Heart left ventricle (tissue), 16 donors: ENCODE results near the gene FAM241B. TPM values are rescaled to one million over a fixed set of nuclear protein-coding genes. Genes with fewer than 3 reads are reported as not detected.

Experiments
- ATAC-seq, 4 donors: fragments of 200-7000 bp; cut with Tn5 transposase; one replicate each; pipeline ENCODE4 v1.9.1; 2020 to 2022; ENCODE audit warnings: moderate library complexity in 4 of 4, mild to moderate bottlenecking in 3 of 4, moderate number of reproducible peaks in 1 of 4
- DNase-seq, 5 donors: peaks; one replicate each; pipeline ENCODE4 v3.0.0-alpha.2; 2020
- H3K27ac ChIP-seq, 12 donors: fragments of 200-600 bp; sonication (generic) in 4 of 12; one replicate each; pipeline versions ENCODE4 v1.5.0 to v1.8.0; 2016 to 2022; ENCODE audit warnings: mild to moderate bottlenecking in 2 of 12
- H3K27me3 ChIP-seq, 9 donors: fragments of 200-600 bp; sonication (generic) in 2 of 9; one replicate each; pipeline versions ENCODE4 v1.5.1 to v1.8.0; 2016 to 2022; ENCODE audit warnings: mild to moderate bottlenecking in 3 of 9
- H3K36me3 ChIP-seq, 9 donors: fragments of 200-600 bp; sonication (generic) in 2 of 9; one replicate each; pipeline versions ENCODE4 v1.5.0 to v1.8.0; 2018 to 2022; ENCODE audit warnings: mild to moderate bottlenecking in 2 of 9
- H3K4me1 ChIP-seq, 12 donors: fragments of 200-600 bp; sonication (generic) in 4 of 12; one replicate each; pipeline versions ENCODE4 v1.5.0 to v1.8.0; 2016 to 2022; ENCODE audit warnings: mild to moderate bottlenecking in 3 of 12
- H3K4me3 ChIP-seq, 12 donors: fragments of 200-600 bp; sonication (generic) in 4 of 12; one replicate each; pipeline versions ENCODE4 v1.5.0 to v1.8.0; 2017 to 2022; ENCODE audit warnings: mild to moderate bottlenecking in 9 of 12, moderate library complexity in 4 of 12
- H3K9me3 ChIP-seq, 12 donors: fragments of 200-600 bp; sonication (generic) in 4 of 12; one replicate each; pipeline versions ENCODE4 v1.5.0 to v1.8.0; 2016 to 2022; ENCODE audit warnings: mild to moderate bottlenecking in 1 of 12
- CTCF ChIP-seq, 12 donors: fragments of 200-600 bp; sonication (generic) in 4 of 12; IDR thresholded peaks; one replicate each; pipeline versions ENCODE4 v1.5.0 to v1.8.0; 2018 to 2022; ENCODE audit warnings: antibody characterized with exemption in 12 of 12, mild to moderate bottlenecking in 5 of 12
- POLR2A ChIP-seq, 2 donors: fragments of 450-650 bp; IDR thresholded peaks; one replicate each; pipeline ENCODE4 v1.6.1; 2017; ENCODE audit warnings: antibody characterized with exemption in 2 of 2, mild to moderate bottlenecking in 2 of 2, moderate library complexity in 2 of 2
- WGBS, 4 donors: extraction: QIAGEN DNeasy Blood & Tissue Kit in 2 of 4; methylation state at CpG; one replicate each; pipeline versions ENCODE4 v1.1.5 to v1.1.7; 2013 to 2018; 5-methylcytosine and 5-hydroxymethylcytosine counted together
- intact Hi-C, 10 donors: fragments of 100-400 bp; cut with DNase I; formaldehyde crosslinking; loops; one replicate each; pipeline versions ENCODE4 v1.11.1 to v1.14.2; 2022
- polyA plus RNA-seq, 2 donors: library from polyadenylated mRNA; stranded (reverse); fragments of 200-250 nt; gene quantifications; one replicate each; pipeline ENCODE4 v1.2.3, GENCODE V29; 2013
- total RNA-seq, 9 donors: library from RNA; depleted of rRNA in 2 of 9; stranded (reverse); fragments of >200 nt in 2 of 9; fragmentation: NEBNext Ultra II Directional in 3 of 9; extraction: Animal tissue kit (Norgen Biotek cat#: 25700) in 3 of 9; gene quantifications; one replicate each; pipeline versions ENCODE4 v1.1.0 to v1.2.4, GENCODE V29; 2016 to 2023
- donor health status: ischemic (EF 13 %, LVEDD 7.1; RV severe dilation, severe dysfunction).
- donor health status: healthy with polysubstance abuse.
- donor health status: DM: no; HTN: yes; CAD: no.
- donor health status: DM: no; HTN: no; CAD: no.
- donor health status: ischemic (EF 25% LVEDD 6.9; RV normal size, moderate dysfunction).
- donor health status: ischemic (EF 25% LVEDD 5.7; RV mildly dilated, moderate dysfunction).
- donor health status: healthy.
- donor health status: DM: yes; HTN: yes; CAD: no.
- donor health status: ischemic (EF 35%, LVEDD 5.7; RV mildly dilated, moderate dysfunction).
- donor health status: nonischemic (EF 11% LVEDD 7.7; RV severe dilation, severe dysfunction).
- donor health status: DM: yes; HTN: yes; CAD: no.
- donor health status: PGD.
- donor health status: ischemic (EF 29% LVEDD 5.4; RV normal size, mild dysfunction).
- donor health status: nonischemic (EF 23%, LVEDD 6.1; RV moderate dilation, normal function).

Gene FAM241B
- total and polyA plus RNA-seq, 11 donors = 0.64 to 7.8 (median 4.5) TPM

- Histone ChIP-seq H3K27me3 (peaks cover 0 to 5% (median 0%) of the 10 kb centered on the region in 9 donors), H3K9me3 (no peaks in the 10 kb centered on the region), H3K4me1 (no peaks in the 10 kb centered on the region), H3K4me3 (no peak overlapping the region), H3K27ac (no peak overlapping the region), H3K36me3 (no peaks in the 10 kb centered on the region)
- DNase-seq (no peak), ATAC-seq (no peak)
- intact Hi-C loops = loop anchor here in 2 of 10 donors (5.0 to 10.0 kb wide), 2 partner anchors 143 to 146 kb away; no protein-coding TSS in a partner anchor
- WGBS, 4 donors = 73 to 81% (median 78%) methylated on average over 9 of the region's 9 CpGs
- TF ChIP-seq POLR2A (IDR thresholded peaks at IDR 0.05) = no peak
- TF ChIP-seq CTCF (IDR thresholded peaks at IDR 0.05) = no peak
Observed at GRCh38 chr10:69651362-69651761, 21.3 kb downstream of the FAM241B start.

- Histone ChIP-seq H3K36me3 (no peaks in the 10 kb centered on the region), H3K4me1 (peaks cover 0 to 8% (median 0%) of the 10 kb centered on the region in 12 donors), H3K9me3 (no peaks in the 10 kb centered on the region), H3K4me3 (no peak overlapping the region), H3K27ac (no peak overlapping the region), H3K27me3 (peaks cover 0 to 6% (median 0%) of the 10 kb centered on the region in 9 donors)
- intact Hi-C loops = loop anchor here in 2 of 10 donors (5.0 to 10.0 kb wide), 2 partner anchors 143 to 145 kb away; no protein-coding TSS in a partner anchor
- ATAC-seq (no peak), DNase-seq (no peak)
- TF ChIP-seq CTCF (IDR thresholded peaks at IDR 0.05) (no peak), POLR2A (IDR thresholded peaks at IDR 0.05) (no peak)
- 86 to 94% (median 91%) methylated on average over 11 to 14 of the region's 14 CpGs for WGBS, 4 donors
Observed at GRCh38 chr10:69652111-69652856, 22.2 kb downstream of the FAM241B start.

GRCh38 chr10:69652857-69653199, 22.8 kb downstream of the FAM241B start:
- Histone ChIP-seq H3K27ac (no peak overlapping the region), H3K27me3 (peaks cover 0 to 10% (median under 1%) of the 10 kb centered on the region in 9 donors), H3K4me3 (no peak overlapping the region), H3K36me3 (no peaks in the 10 kb centered on the region), H3K4me1 (peaks cover 0 to 11% (median 0%) of the 10 kb centered on the region in 12 donors), H3K9me3 (no peaks in the 10 kb centered on the region)
- DNase-seq = no peak
- intact Hi-C loops = loop anchor here in 2 of 10 donors (5.0 to 10.0 kb wide), 2 partner anchors 142 to 144 kb away; no protein-coding TSS in a partner anchor
- no peak for ATAC-seq
- WGBS, 4 donors = 93 to 100% (median 95%) methylated on average over 3 of the region's 3 CpGs
- TF ChIP-seq CTCF (IDR thresholded peaks at IDR 0.05) = no peak
- TF ChIP-seq POLR2A (IDR thresholded peaks at IDR 0.05) = no peak

- Histone ChIP-seq H3K9me3 (no peaks in the 10 kb centered on the region), H3K36me3 (no peaks in the 10 kb centered on the region), H3K4me1 (peaks cover 0 to 11% (median 0%) of the 10 kb centered on the region in 12 donors), H3K27ac (no peak overlapping the region), H3K27me3 (peaks cover 0 to 11% (median 2%) of the 10 kb centered on the region in 9 donors), H3K4me3 (no peak overlapping the region)
- DNase-seq = no peak
- TF ChIP-seq POLR2A (IDR thresholded peaks at IDR 0.05) (no peak), CTCF (IDR thresholded peaks at IDR 0.05) (no peak)
- WGBS, 4 donors = 91 to 100% (median 95%) methylated on average over 3 to 6 of the region's 6 CpGs
- intact Hi-C loops = loop anchor here in 2 of 10 donors (5.0 to 10.0 kb wide), 2 partner anchors 141 to 144 kb away; no protein-coding TSS in a partner anchor
- no peak for ATAC-seq
Observed at GRCh38 chr10:69653561-69653960, 23.5 kb downstream of the FAM241B start.
